NB4 (cell line): ENCODE results near the gene WDR1.

Experiments
- CTCF ChIP-seq: IDR thresholded peaks from one replicate; pipeline ENCODE4 v1.5.1; 2012; ENCODE audit warnings: low read depth, low read length
- POLR2A ChIP-seq: IDR thresholded peaks from 2 replicates; pipeline ENCODE4 v1.6.1; 2011; ENCODE audit warnings: mild to moderate bottlenecking; ENCODE audit not compliant: insufficient read length; ENCODE audit errors: extremely low read depth

- no peak for TF ChIP-seq CTCF
- no peak for TF ChIP-seq POLR2A
Observed at GRCh38 chr4:10057023-10057395, 59.6 kb downstream of the WDR1 start.
